HFF-Myc (cell line): ENCODE measurements around the gene ELOVL6.

Experiments
- DNase-seq: peaks from one replicate; pipeline ENCODE4 v3.0.0-alpha.2; 2011; ENCODE audit warnings: low read depth; ENCODE audit errors: extremely low read depth
- H3K4me3 ChIP-seq: replicated peaks from 2 replicates; pipeline ENCODE4 v1.5.1; 2011; ENCODE audit warnings: low read depth, mild to moderate bottlenecking, control low read depth, low read length
- CTCF ChIP-seq: IDR thresholded peaks from 2 replicates; pipeline ENCODE4 v1.5.1; 2012; ENCODE audit warnings: mild to moderate bottlenecking, low read depth, low read length, control low read depth; ENCODE audit errors: missing control alignments

ELOVL6 gene

GRCh38 chr4:110137829-110138228 is 60.6 kb downstream of the ELOVL6 start:
- DNase-seq = no peak
- H3K4me3 ChIP-seq = no peak overlapping the region
- TF ChIP-seq CTCF = no peak

GRCh38 chr4:110135523-110135922 is 62.9 kb downstream of the ELOVL6 start:
- H3K4me3 ChIP-seq = no peak overlapping the region
- no peak for DNase-seq
- TF ChIP-seq CTCF = no peak

GRCh38 chr4:110135076-110135475 is 63.3 kb downstream of the ELOVL6 start:
- TF ChIP-seq CTCF = no peak
- no peak for DNase-seq
- H3K4me3 ChIP-seq = no peak overlapping the region

- TF ChIP-seq CTCF = no peak
- no peak for DNase-seq
Observed at GRCh38 chr4:110134269-110134869, 64.0 kb downstream of the ELOVL6 start.

GRCh38 chr4:110132816-110133719 is 65.3 kb downstream of the ELOVL6 start:
- no peak for TF ChIP-seq CTCF
- H3K4me3 ChIP-seq = no peak overlapping the region
- DNase-seq = no peak

More at GRCh38 chr4:110134269-110134869, 64.0 kb downstream of the ELOVL6 start:
- no peak overlapping the region for H3K4me3 ChIP-seq

- H3K4me3 ChIP-seq = no peak overlapping the region
- no peak for TF ChIP-seq CTCF
- no peak for DNase-seq
Observed at GRCh38 chr4:110131916-110132315, 66.5 kb downstream of the ELOVL6 start.
